ENCODE results near the gene CLEC4F. TPM values are rescaled to one million over a fixed set of nuclear protein-coding genes. Genes with fewer than 3 reads are reported as not detected.
A peak's percentile ranks its signal among the peaks of the same experiment; 100 is the strongest.

CLEC4F gene
- total RNA-seq, 1 donor from 2014 or later, result not detected

DNA sequence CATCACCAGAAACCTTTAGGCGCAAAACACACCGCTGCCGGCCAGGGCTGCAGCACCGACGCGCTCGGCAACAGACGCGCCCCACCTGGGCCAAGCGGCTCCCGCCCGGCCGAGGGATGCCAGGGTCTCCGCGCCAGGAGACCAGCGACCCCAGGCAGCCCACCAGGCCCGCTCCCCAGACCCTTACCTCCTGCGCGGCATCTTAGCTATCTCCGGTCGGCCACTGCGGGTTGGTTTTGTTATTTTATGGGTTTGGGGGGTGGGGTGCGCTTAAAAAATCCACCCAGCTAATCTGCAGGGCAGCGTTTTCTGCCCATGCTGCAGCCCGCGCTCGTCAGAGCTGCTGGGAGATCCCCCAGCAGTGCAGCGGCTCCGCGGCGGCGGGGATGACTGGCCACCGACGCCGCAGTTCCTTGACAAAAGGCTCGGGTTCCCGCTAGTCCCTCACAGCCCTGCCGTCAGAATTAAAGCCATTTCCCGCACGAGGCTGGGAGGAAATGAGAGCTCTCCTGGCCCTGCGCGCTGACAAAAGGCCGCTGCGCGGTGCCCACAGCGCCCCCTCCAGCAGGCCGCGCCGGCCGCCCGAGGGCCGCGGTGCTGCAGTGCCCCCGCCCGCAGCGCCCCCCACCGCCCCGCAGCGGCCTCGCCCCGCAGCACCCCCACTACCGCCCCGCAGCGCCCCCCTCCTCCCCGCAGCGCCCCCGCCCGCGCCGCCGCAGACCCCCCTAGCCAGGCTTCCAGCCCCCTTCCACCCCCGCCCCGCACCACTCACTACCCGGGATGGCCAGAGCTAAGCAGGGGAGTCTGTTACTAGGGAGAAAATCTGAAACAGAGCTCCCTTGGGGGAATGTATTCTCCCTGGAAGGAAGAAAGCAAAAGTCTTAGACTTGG lies 52.5 kb downstream of the CLEC4F start, which contains the start of gene ADD2:
TSS of gene ADD2 (minus strand) at position 502 of the 891 bp plus-strand sequence. CDS start 61,792 bp downstream, outside the sequence.
- DNase-seq (ENCODE audit: low read depth, low spot score), result peak; percentile 61
- Mint-ChIP-seq H3K4me3 (peak within 1 kb of the TSS; percentile 95), H3K27me3 (ENCODE audit: low read depth) (peaks cover 63% of the 10 kb centered on the region), H3K4me1 (peaks cover 12% of the 10 kb centered on the region), H3K27ac (ENCODE audit: unreplicated experiment) (peak within 1 kb of the TSS; percentile 94), H3K9me3 (no peaks in the 10 kb centered on the region), H3K36me3 (ENCODE audit: low read depth) (no peaks in the 10 kb centered on the region)
- TF ChIP-seq, protein P1, sequence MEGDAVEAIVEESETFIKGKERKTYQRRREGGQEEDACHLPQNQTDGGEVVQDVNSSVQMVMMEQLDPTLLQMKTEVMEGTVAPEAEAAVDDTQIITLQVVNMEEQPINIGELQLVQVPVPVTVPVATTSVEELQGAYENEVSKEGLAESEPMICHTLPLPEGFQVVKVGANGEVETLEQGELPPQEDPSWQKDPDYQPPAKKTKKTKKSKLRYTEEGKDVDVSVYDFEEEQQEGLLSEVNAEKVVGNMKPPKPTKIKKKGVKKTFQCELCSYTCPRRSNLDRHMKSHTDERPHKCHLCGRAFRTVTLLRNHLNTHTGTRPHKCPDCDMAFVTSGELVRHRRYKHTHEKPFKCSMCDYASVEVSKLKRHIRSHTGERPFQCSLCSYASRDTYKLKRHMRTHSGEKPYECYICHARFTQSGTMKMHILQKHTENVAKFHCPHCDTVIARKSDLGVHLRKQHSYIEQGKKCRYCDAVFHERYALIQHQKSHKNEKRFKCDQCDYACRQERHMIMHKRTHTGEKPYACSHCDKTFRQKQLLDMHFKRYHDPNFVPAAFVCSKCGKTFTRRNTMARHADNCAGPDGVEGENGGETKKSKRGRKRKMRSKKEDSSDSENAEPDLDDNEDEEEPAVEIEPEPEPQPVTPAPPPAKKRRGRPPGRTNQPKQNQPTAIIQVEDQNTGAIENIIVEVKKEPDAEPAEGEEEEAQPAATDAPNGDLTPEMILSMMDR (conservative IDR thresholded peaks at IDR 0.05), result peak; percentile 54

DNA sequence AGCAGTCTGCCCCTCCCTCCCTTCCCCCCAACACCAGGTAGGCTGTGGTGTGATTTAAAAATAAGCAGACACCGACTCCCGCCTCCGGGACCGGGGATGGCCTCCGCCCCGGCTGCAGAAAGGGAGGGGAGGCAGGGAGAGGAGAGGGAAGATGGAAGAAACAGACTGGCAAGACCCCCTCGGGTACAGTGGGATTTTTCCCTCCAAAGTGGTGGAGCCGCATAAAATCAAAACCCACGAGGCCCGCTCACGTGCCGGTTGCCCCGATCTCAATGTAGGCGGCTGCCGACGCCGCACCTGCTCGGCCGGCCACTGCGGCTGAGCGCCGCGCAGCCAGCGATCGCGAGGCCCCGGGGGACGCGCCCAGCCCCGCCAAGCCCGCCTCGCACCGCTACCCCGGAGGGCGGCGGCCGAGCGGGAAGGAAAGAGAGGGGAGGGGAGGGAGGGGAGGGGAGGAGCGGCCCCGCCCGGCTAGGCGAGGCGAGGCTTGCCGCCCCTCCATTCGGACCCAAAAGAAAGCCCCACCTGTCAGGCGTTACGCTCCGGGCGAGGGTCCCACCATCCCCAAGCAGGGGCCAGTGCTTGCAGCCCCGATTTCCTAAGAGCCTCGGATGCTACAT lies 53.2 kb downstream of the CLEC4F start:
- H3K36me3 Mint-ChIP-seq (ENCODE audit: low read depth), result no peaks in the 10 kb centered on the region
- peaks cover 57% of the 10 kb centered on the region for H3K27me3 Mint-ChIP-seq (ENCODE audit: low read depth)
- H3K4me1 Mint-ChIP-seq, result peaks cover 12% of the 10 kb centered on the region
- DNase-seq (ENCODE audit: low read depth, low spot score), result peak; percentile 12
- H3K4me3 Mint-ChIP-seq, result peak overlapping the region; percentile 95
- H3K9me3 Mint-ChIP-seq, result no peaks in the 10 kb centered on the region
- H3K27ac Mint-ChIP-seq (ENCODE audit: unreplicated experiment), result no peak overlapping the region
- TF ChIP-seq, protein P1 (conservative IDR thresholded peaks at IDR 0.05), result no peak

DNA sequence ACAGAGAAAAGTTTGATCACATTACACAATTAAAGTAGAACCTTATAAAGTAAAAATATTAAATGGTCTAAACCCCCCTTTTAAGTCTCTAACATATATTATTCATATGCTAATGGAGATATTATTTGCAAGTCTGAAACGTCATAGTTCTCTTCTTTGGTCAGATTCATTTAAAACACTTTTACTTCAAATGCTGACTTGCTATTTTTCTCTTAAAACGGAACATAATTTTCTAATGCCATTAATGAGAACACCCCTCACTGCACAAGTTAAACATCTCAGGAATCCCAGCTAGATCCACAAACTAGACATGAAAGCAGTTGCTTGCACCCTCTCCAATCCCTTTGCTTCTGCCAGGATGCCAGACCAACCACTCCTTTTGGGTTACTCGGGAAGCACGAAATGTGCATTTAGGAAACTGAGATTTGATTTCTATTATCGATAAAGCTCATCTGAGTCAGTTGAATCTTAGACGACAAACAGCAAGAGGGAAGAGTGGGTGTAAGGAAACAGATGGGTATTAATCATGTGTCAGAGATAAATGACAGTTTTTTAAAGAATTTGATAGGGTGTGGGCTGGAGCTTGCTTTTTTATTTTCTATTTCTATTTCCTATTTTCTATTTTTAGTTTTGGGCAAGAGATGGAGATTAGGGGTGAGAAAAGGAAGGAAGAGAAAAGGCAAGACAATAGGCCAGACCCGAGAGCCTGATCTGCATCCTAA lies 53.9 kb downstream of the CLEC4F start:
- peak overlapping the region; percentile 81 for H3K4me3 Mint-ChIP-seq
- no peaks in the 10 kb centered on the region for H3K36me3 Mint-ChIP-seq (ENCODE audit: low read depth)
- H3K27ac Mint-ChIP-seq (ENCODE audit: unreplicated experiment), result no peak overlapping the region
- TF ChIP-seq, protein P1 (conservative IDR thresholded peaks at IDR 0.05), result no peak
- H3K27me3 Mint-ChIP-seq (ENCODE audit: low read depth), result peaks cover 56% of the 10 kb centered on the region
- DNase-seq (ENCODE audit: low read depth, low spot score), result no peak
- H3K4me1 Mint-ChIP-seq, result peaks cover 12% of the 10 kb centered on the region
- H3K9me3 Mint-ChIP-seq, result no peaks in the 10 kb centered on the region

DNA sequence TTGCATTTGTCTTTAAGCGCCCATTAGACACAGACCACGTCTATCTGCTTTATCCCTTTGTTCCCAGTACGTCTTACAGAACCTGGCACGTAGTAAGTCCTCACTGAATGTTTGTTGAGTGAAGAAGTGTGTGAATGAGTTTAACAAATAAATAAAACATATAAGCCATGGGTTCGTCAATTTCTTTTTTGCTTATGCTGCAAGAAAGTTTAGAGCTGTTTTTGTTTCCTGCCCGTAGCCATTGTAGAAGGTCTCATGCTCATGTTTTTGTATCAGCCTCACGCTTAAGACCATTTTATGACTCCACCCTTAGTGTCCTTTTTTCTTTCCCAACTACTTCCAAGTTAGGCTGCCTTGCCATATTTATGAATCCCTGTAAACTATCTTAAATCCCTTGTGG lies 54.9 kb downstream of the CLEC4F start:
- H3K27me3 Mint-ChIP-seq (ENCODE audit: low read depth), result peaks cover 50% of the 10 kb centered on the region
- H3K27ac Mint-ChIP-seq (ENCODE audit: unreplicated experiment), result no peak overlapping the region
- no peaks in the 10 kb centered on the region for H3K36me3 Mint-ChIP-seq (ENCODE audit: low read depth)
- H3K4me3 Mint-ChIP-seq, result peak overlapping the region; percentile 32
- peaks cover 12% of the 10 kb centered on the region for H3K4me1 Mint-ChIP-seq
- no peak for DNase-seq (ENCODE audit: low read depth, low spot score)
- H3K9me3 Mint-ChIP-seq, result no peaks in the 10 kb centered on the region
- TF ChIP-seq, protein P1 (conservative IDR thresholded peaks at IDR 0.05), result no peak

DNA sequence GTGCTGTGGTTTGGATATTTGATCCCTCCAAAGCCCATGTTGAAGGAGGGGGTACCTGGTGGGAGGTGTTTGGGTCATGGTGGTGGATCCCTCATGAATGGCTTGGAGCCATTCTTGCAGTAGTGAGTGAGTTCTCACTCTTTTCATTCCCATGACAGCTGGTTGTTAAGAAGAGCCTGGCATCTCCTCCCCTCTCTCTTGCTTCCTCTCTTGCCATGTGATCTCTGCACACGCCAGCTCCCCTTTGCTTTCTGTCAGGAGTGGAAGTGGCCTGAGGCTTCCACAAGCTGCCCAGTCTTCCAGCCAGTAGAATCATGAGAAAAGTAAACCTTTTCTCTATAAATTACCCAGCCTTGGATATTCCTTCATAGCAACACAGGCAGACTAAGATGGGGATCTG lies 61.0 kb downstream of the CLEC4F start:
- Mint-ChIP-seq H3K9me3 (no peaks in the 10 kb centered on the region), H3K27me3 (ENCODE audit: low read depth) (peaks cover 4% of the 10 kb centered on the region), H3K36me3 (ENCODE audit: low read depth) (no peaks in the 10 kb centered on the region), H3K27ac (ENCODE audit: unreplicated experiment) (no peak overlapping the region), H3K4me1 (no peaks in the 10 kb centered on the region), H3K4me3 (no peak overlapping the region)
- no peak for DNase-seq (ENCODE audit: low read depth, low spot score)
- TF ChIP-seq, protein P1 (conservative IDR thresholded peaks at IDR 0.05), result no peak
